ENCODE results near the gene QRICH2.
"Not testable (repeated sequence)": the region's sequence is repeated elsewhere in the genome, so short reads cannot be mapped to it uniquely, and the experiment has no call there.

The QRICH2 gene

GRCh38 chr17:76276461-76277299 lies 31.4 kb downstream of the QRICH2 start:
- no peak for DNase-seq

- DNase-seq = no peak
Measured at GRCh38 chr17:76276069-76276431, 32.0 kb downstream of the QRICH2 start.

GRCh38 chr17:76275382-76276068 lies 32.6 kb downstream of the QRICH2 start:
- DNase-seq = no peak

- no peak for DNase-seq
Measured at GRCh38 chr17:76274112-76274956, 33.7 kb downstream of the QRICH2 start.

GRCh38 chr17:76273445-76274111 lies 34.5 kb downstream of the QRICH2 start:
- no peak for DNase-seq

GRCh38 chr17:76272541-76273444 lies 35.3 kb downstream of the QRICH2 start:
- no peak for DNase-seq

- no peak for DNase-seq
Measured at GRCh38 chr17:76271669-76272540, 36.2 kb downstream of the QRICH2 start.

GRCh38 chr17:76270770-76271668 lies 37.1 kb downstream of the QRICH2 start:
- no peak for DNase-seq

- DNase-seq = no peak
Measured at GRCh38 chr17:76270127-76270592, 37.9 kb downstream of the QRICH2 start.

GRCh38 chr17:76268991-76269981 lies 38.8 kb downstream of the QRICH2 start:
- DNase-seq = no peak

GRCh38 chr17:76268015-76268749 lies 39.9 kb downstream of the QRICH2 start:
- no peak for DNase-seq

GRCh38 chr17:76267581-76268001 lies 40.5 kb downstream of the QRICH2 start:
- DNase-seq = not testable (repeated sequence)

- no peak for DNase-seq
Measured at GRCh38 chr17:76267051-76267576, 41.0 kb downstream of the QRICH2 start.

GRCh38 chr17:76266244-76266938 lies 41.7 kb downstream of the QRICH2 start:
- no peak for DNase-seq

GRCh38 chr17:76265624-76266243 lies 42.3 kb downstream of the QRICH2 start:
- no peak for DNase-seq

All from NCI-H2227 treated with DMSO at 0.1 percent for 48 hours (cell line).